Loucy (cell line): ENCODE results near the gene NPHP4.

ENCODE experiments used
- H2AFZ ChIP-seq: fragments of 200-600 bp; sonication (generic); 2 replicates; pipeline ENCODE4 v1.6.0; 2016; ENCODE audit warnings: antibody characterized with exemption, mild to moderate bottlenecking, low read length, moderate library complexity
- H3F3A ChIP-seq: fragments of 200-600 bp; 2 replicates; pipeline ENCODE4 v1.6.0; 2016; ENCODE audit warnings: antibody characterized with exemption, low read depth, mild to moderate bottlenecking
- H3K27me3 ChIP-seq: fragments of 200-600 bp; sonication (generic); 2 replicates; pipeline ENCODE4 v1.6.1; 2014; ENCODE audit warnings: low read length, mild to moderate bottlenecking; ENCODE audit not compliant: insufficient read depth, poor library complexity, severe bottlenecking
- H3K36me3 ChIP-seq: fragments of 200-600 bp; sonication (generic); 2 replicates; pipeline ENCODE4 v1.6.1; 2016; ENCODE audit warnings: low read length; ENCODE audit not compliant: insufficient read depth
- H3K4me1 ChIP-seq: fragments of 200-600 bp; sonication (generic); 2 replicates; pipeline ENCODE4 v1.5.1; 2014; ENCODE audit warnings: low read length, mild to moderate bottlenecking; ENCODE audit not compliant: insufficient read depth, poor library complexity, severe bottlenecking
- H3K4me2 ChIP-seq: fragments of 200-600 bp; sonication (generic); 2 replicates; pipeline ENCODE4 v1.6.0; 2014; ENCODE audit warnings: antibody characterized with exemption, low read length, low read depth, mild to moderate bottlenecking; ENCODE audit not compliant: poor library complexity, severe bottlenecking
- H3K4me3 ChIP-seq: fragments of 200-600 bp; sonication (generic); 2 replicates; pipeline ENCODE4 v1.5.1; 2014; ENCODE audit warnings: low read length, mild to moderate bottlenecking, mixed read lengths; ENCODE audit not compliant: poor library complexity, severe bottlenecking
- H3K79me2 ChIP-seq: fragments of 200-600 bp; sonication (generic); 2 replicates; pipeline ENCODE4 v1.6.1; 2014; ENCODE audit warnings: low read length; ENCODE audit not compliant: insufficient read depth
- H3K9ac ChIP-seq: fragments of 200-600 bp; sonication (generic); 2 replicates; pipeline ENCODE4 v1.6.0; 2014; ENCODE audit warnings: mild to moderate bottlenecking, low read depth, low read length, moderate library complexity; ENCODE audit not compliant: poor library complexity, severe bottlenecking
- H3K9me2 ChIP-seq: fragments of 200-600 bp; sonication (generic); replicated peaks from 2 replicates; pipeline ENCODE4 v1.6.1; 2016; ENCODE audit warnings: low read depth, low read length, mixed read lengths
- H3K9me3 ChIP-seq: fragments of 200-600 bp; sonication (generic); 2 replicates; pipeline ENCODE4 v1.6.1; 2014; ENCODE audit warnings: mild to moderate bottlenecking, antibody characterized with exemption, low read length, low read depth; ENCODE audit not compliant: insufficient read depth
- H4K20me1 ChIP-seq: fragments of 200-600 bp; sonication (generic); 2 replicates; pipeline ENCODE4 v1.6.0; 2014; ENCODE audit warnings: antibody characterized with exemption, low read length, mild to moderate bottlenecking; ENCODE audit not compliant: insufficient read depth, poor library complexity, severe bottlenecking
- EZH2phosphoT487 ChIP-seq: fragments of 200-600 bp; IDR thresholded peaks from 2 replicates; pipeline ENCODE4 v1.6.1; 2018; ENCODE audit warnings: antibody characterized with exemption, mild to moderate bottlenecking, moderate library complexity, borderline replicate concordance
- TF ChIP-seq, protein P1 (sequence below): fragments of 200-600 bp; sonication (generic); conservative IDR thresholded peaks from 2 replicates; pipeline ENCODE4 v1.5.1; 2014; ENCODE audit warnings: mild to moderate bottlenecking, antibody characterized with exemption, low read length

Gene NPHP4

DNA sequence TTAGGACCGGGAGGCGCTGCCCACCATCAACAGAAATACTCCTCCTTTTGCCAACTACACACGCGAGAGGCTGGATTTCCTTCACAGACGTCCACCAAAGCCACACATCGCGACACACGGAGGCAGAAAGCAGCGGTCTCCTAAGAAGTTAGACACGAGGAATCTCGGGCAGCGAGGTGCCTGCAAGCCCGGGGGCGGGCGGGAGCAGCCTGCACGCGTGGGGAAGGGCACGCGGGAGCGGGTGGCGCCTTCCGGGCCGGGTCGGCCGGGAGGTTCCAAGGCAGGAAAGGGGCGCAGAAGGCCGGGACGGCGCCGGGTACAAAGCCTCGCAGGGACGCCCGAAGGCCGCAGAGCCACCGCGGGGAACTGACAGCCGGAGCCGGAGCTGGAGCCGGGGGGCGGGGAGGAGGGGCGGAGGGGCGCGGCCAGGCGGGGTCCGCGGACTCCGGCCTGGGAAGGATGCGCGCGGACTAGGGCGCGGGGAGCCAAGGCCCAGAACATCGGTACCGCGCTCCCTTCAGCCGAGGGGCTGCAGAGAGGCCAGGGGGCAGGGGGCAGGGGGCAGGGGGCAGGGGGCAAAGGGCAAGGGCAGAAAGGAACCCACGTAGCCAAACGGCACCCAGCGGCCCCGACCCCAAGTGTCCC is 722 bp downstream of the NPHP4 start:
- Histone ChIP-seq H3K36me3 (no peaks in the 10 kb centered on the region), H3K79me2 (peaks cover 59% of the 10 kb centered on the region), H3K27me3 (no peaks in the 10 kb centered on the region), H3K9ac (peak overlapping the region; percentile 76), H3K4me3 (peak overlapping the region; percentile 98), H3K4me1 (peaks cover 33% of the 10 kb centered on the region), H2AFZ (peak overlapping the region; percentile 90), H3K4me2 (peak overlapping the region; percentile 99), H3F3A (no peaks in the 10 kb centered on the region), H3K9me2 (no peaks in the 10 kb centered on the region), H3K9me3 (no peaks in the 10 kb centered on the region), H4K20me1 (peaks cover 16% of the 10 kb centered on the region)
- TF ChIP-seq, protein P1, sequence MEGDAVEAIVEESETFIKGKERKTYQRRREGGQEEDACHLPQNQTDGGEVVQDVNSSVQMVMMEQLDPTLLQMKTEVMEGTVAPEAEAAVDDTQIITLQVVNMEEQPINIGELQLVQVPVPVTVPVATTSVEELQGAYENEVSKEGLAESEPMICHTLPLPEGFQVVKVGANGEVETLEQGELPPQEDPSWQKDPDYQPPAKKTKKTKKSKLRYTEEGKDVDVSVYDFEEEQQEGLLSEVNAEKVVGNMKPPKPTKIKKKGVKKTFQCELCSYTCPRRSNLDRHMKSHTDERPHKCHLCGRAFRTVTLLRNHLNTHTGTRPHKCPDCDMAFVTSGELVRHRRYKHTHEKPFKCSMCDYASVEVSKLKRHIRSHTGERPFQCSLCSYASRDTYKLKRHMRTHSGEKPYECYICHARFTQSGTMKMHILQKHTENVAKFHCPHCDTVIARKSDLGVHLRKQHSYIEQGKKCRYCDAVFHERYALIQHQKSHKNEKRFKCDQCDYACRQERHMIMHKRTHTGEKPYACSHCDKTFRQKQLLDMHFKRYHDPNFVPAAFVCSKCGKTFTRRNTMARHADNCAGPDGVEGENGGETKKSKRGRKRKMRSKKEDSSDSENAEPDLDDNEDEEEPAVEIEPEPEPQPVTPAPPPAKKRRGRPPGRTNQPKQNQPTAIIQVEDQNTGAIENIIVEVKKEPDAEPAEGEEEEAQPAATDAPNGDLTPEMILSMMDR, result no peak
- no peak for TF ChIP-seq EZH2phosphoT487

DNA sequence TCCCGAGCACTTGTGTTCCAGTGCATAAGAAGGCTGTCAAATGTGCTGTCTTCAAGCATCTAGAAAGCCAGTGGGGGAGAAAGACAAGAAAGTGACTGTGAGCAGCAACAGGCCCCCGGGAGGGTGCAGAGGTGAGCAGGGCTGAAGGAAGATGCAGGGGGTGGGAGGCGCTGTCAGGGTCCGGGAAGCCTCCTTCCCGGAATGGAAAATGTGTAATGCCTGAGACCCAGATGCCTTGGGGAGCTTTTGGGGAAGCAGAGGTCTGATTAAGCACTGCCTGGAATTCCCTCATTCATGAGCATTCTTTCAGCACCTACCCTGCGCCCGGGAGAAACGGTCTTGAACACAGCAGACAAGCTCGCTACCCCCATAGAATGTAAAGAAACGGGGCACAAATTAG is 1.3 kb downstream of the NPHP4 start:
- peak overlapping the region; percentile 76 for H3K9ac ChIP-seq
- H3F3A ChIP-seq, result no peaks in the 10 kb centered on the region
- H2AFZ ChIP-seq, result peak overlapping the region; percentile 81; the same call in 1 of the 2 replicates
- no peaks in the 10 kb centered on the region for H3K36me3 ChIP-seq
- H3K4me2 ChIP-seq, result peak overlapping the region; percentile 99
- H3K9me3 ChIP-seq, result no peaks in the 10 kb centered on the region
- H3K27me3 ChIP-seq, result no peaks in the 10 kb centered on the region
- H3K4me3 ChIP-seq, result peak overlapping the region; percentile 98
- TF ChIP-seq, protein P1, result no peak
- TF ChIP-seq EZH2phosphoT487, result no peak
- peaks cover 53% of the 10 kb centered on the region for H3K79me2 ChIP-seq
- H4K20me1 ChIP-seq, result peaks cover 16% of the 10 kb centered on the region
- H3K4me1 ChIP-seq, result peaks cover 32% of the 10 kb centered on the region
- no peaks in the 10 kb centered on the region for H3K9me2 ChIP-seq

DNA sequence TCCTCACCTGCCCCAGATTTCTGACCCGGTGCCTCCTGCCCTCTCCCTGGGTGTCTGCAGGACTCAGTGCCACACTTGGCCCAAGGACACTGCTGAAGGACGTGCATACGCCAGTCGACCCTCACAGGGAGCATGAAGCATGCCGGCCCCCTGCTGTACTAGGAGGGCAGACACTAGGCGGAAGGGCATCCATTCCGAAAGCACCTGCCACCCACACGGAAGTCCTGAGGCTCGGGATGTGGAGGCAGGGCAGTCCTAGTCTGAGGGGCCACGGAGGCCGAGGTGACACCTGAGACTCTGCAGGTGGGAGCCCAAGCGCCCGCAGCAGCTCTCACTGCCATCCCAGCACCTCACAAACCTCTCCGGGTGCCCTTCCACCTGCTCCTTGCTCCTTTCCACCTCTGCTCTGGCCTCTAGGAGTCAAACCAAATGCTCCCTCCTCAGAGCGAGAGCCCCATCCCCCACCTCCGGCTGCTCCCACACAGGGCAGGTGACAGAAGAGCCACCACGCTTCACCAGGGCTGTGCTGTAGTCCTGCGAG is 2.4 kb downstream of the NPHP4 start:
- peaks cover 27% of the 10 kb centered on the region for H3K4me1 ChIP-seq
- peaks cover 12% of the 10 kb centered on the region for H4K20me1 ChIP-seq
- no peak overlapping the region for H3K4me3 ChIP-seq
- no peaks in the 10 kb centered on the region; the same call in 1 of the 2 replicates for H3K36me3 ChIP-seq
- H3F3A ChIP-seq, result no peaks in the 10 kb centered on the region
- no peaks in the 10 kb centered on the region for H3K9me3 ChIP-seq
- peak overlapping the region; percentile 14 for H3K9ac ChIP-seq
- H2AFZ ChIP-seq, result no peak overlapping the region
- H3K27me3 ChIP-seq, result no peaks in the 10 kb centered on the region
- no peak overlapping the region for H3K4me2 ChIP-seq
- no peaks in the 10 kb centered on the region for H3K9me2 ChIP-seq
- TF ChIP-seq, protein P1, result no peak
- TF ChIP-seq EZH2phosphoT487, result no peak
- peaks cover 42% of the 10 kb centered on the region for H3K79me2 ChIP-seq
